ENCODE results near the gene BCL2L15. TPM values are rescaled to one million over a fixed set of nuclear protein-coding genes. Genes with fewer than 3 reads are reported as not detected.

Gene BCL2L15
- total RNA-seq, 1 donor from 2014 or later: 0.04 TPM

- H3K36me3 ChIP-seq: no peaks in the 10 kb centered on the region
- no peaks in the 10 kb centered on the region for H3K79me2 ChIP-seq (ENCODE audit: low read depth)
- Mint-ChIP-seq H3K27ac (no peak overlapping the region), H3K9me3 (no peaks in the 10 kb centered on the region), H3K27me3 (ENCODE audit: insufficient read depth, low read depth) (peaks cover 2% of the 10 kb centered on the region), H3K4me1 (no peaks in the 10 kb centered on the region), H3K4me3 (no peak overlapping the region), H3K36me3 (no peaks in the 10 kb centered on the region)
- TF ChIP-seq CTCF (IDR thresholded peaks at IDR 0.05) (no peak), EZH2phosphoT487 (IDR thresholded peaks at IDR 0.05) (no peak), EZH2 (IDR thresholded peaks at IDR 0.05) (no peak)
- no peak overlapping the region for H3K27ac ChIP-seq
- no peaks in the 10 kb centered on the region for H3K4me1 ChIP-seq
- no peak overlapping the region for H2AFZ ChIP-seq (replicated peaks)
- no peaks in the 10 kb centered on the region for H3K9me3 ChIP-seq (ENCODE audit: low read depth)
- no peak overlapping the region for H3K9ac ChIP-seq
- no peak for DNase-seq (ENCODE audit: low spot score)
- no peak overlapping the region for H3K4me2 ChIP-seq
- H4K20me1 ChIP-seq (ENCODE audit: low read depth): no peaks in the 10 kb centered on the region
- H3K27me3 ChIP-seq: no peaks in the 10 kb centered on the region
- no peaks in the 10 kb centered on the region for H3F3A ChIP-seq (ENCODE audit: low read depth)
- H3K4me3 ChIP-seq: no peak overlapping the region
Observed at GRCh38 chr1:113868387-113869083, 18.8 kb downstream of the BCL2L15 start.

GRCh38 chr1:113861641-113862040 lies 25.7 kb downstream of the BCL2L15 start:
- H3K27ac ChIP-seq: no peak overlapping the region

GRCh38 chr1:113860891-113861290 lies 26.5 kb downstream of the BCL2L15 start:
- no peaks in the 10 kb centered on the region for H3K36me3 ChIP-seq
- H3K27me3 Mint-ChIP-seq (ENCODE audit: insufficient read depth, low read depth): peaks cover 2% of the 10 kb centered on the region
- no peak overlapping the region for H3K27ac ChIP-seq
- no peak overlapping the region for H3K4me2 ChIP-seq
- no peaks in the 10 kb centered on the region for H3K9me3 ChIP-seq (ENCODE audit: low read depth)
- H3K9ac ChIP-seq: no peak overlapping the region
- H3K4me3 Mint-ChIP-seq: no peak overlapping the region
- no peaks in the 10 kb centered on the region for H3K4me1 Mint-ChIP-seq
- H3K4me1 ChIP-seq: no peaks in the 10 kb centered on the region
- no peaks in the 10 kb centered on the region for H3K79me2 ChIP-seq (ENCODE audit: low read depth)
- no peaks in the 10 kb centered on the region for H3K9me3 Mint-ChIP-seq
- DNase-seq (ENCODE audit: low spot score): no peak
- no peak overlapping the region for H2AFZ ChIP-seq (replicated peaks)
- H3F3A ChIP-seq (ENCODE audit: low read depth): no peaks in the 10 kb centered on the region
- no peak overlapping the region for H3K27ac Mint-ChIP-seq
- H3K36me3 Mint-ChIP-seq: no peaks in the 10 kb centered on the region
- H3K4me3 ChIP-seq: no peak overlapping the region
- TF ChIP-seq EZH2phosphoT487 (IDR thresholded peaks at IDR 0.05) (no peak), CTCF (IDR thresholded peaks at IDR 0.05) (no peak), EZH2 (IDR thresholded peaks at IDR 0.05) (no peak)
- no peaks in the 10 kb centered on the region for H4K20me1 ChIP-seq (ENCODE audit: low read depth)
- H3K27me3 ChIP-seq: no peaks in the 10 kb centered on the region

More at GRCh38 chr1:113861641-113862040, 25.7 kb downstream of the BCL2L15 start:
- Histone ChIP-seq H3K4me3 (no peak overlapping the region), H3K27me3 (no peaks in the 10 kb centered on the region), H2AFZ (replicated peaks) (no peak overlapping the region), H3K9me3 (ENCODE audit: low read depth) (no peaks in the 10 kb centered on the region), H3K79me2 (ENCODE audit: low read depth) (no peaks in the 10 kb centered on the region), H3F3A (ENCODE audit: low read depth) (no peaks in the 10 kb centered on the region), H3K9ac (no peak overlapping the region), H3K4me1 (no peaks in the 10 kb centered on the region), H4K20me1 (ENCODE audit: low read depth) (no peaks in the 10 kb centered on the region), H3K4me2 (no peak overlapping the region), H3K36me3 (no peaks in the 10 kb centered on the region)
- DNase-seq (ENCODE audit: low spot score): no peak
- Mint-ChIP-seq H3K36me3 (no peaks in the 10 kb centered on the region), H3K27me3 (ENCODE audit: insufficient read depth, low read depth) (peaks cover 2% of the 10 kb centered on the region), H3K4me3 (no peak overlapping the region), H3K27ac (no peak overlapping the region), H3K9me3 (no peaks in the 10 kb centered on the region), H3K4me1 (no peaks in the 10 kb centered on the region)
- no peak for TF ChIP-seq EZH2 (IDR thresholded peaks at IDR 0.05)
- no peak for TF ChIP-seq CTCF (IDR thresholded peaks at IDR 0.05)
- no peak for TF ChIP-seq EZH2phosphoT487 (IDR thresholded peaks at IDR 0.05)
